Activated gamma-delta T cell treated with Interleukin-2 at 50 U/mL for 16 hours (primary cell): ENCODE data around the gene CYP2C18.
"Not testable (repeated sequence)": the region's sequence is repeated elsewhere in the genome, so short reads cannot be mapped to it uniquely, and the experiment has no call there.

ENCODE experiments used
- DNase-seq: peaks from one replicate; pipeline ENCODE4 v3.0.0-alpha.2; 2020

Gene CYP2C18

GRCh38 chr10:94683214-94684054 lies at the start of gene CYP2C18:
TSS of gene CYP2C18 (plus strand) at chr10:94683729. CDS start at chr10:94683820, 91 bp downstream.
- no peak for DNase-seq

GRCh38 chr10:94638097-94638496 lies 45.4 kb upstream of the CYP2C18 start:
- not testable (repeated sequence) for DNase-seq

- no peak for DNase-seq
These were observed 43.6 kb upstream of the CYP2C18 start for GRCh38 chr10:94639902-94640301.

GRCh38 chr10:94640562-94640961 lies 43.0 kb upstream of the CYP2C18 start:
- DNase-seq, result no peak

- DNase-seq, result no peak
These were observed 42.0 kb upstream of the CYP2C18 start for GRCh38 chr10:94641480-94641879.

- no peak for DNase-seq
These were observed 39.2 kb upstream of the CYP2C18 start for GRCh38 chr10:94644352-94644751.

GRCh38 chr10:94645285-94645684 lies 38.2 kb upstream of the CYP2C18 start:
- no peak for DNase-seq

- DNase-seq, result not testable (repeated sequence)
These were observed 28.3 kb upstream of the CYP2C18 start for GRCh38 chr10:94655201-94655600.

- DNase-seq, result not testable (repeated sequence)
These were observed 20.5 kb upstream of the CYP2C18 start for GRCh38 chr10:94663061-94663460.

- DNase-seq, result no peak
These were observed 17.0 kb upstream of the CYP2C18 start for GRCh38 chr10:94666391-94667102.

- DNase-seq, result no peak
These were observed 9.8 kb upstream of the CYP2C18 start for GRCh38 chr10:94673614-94674321.

GRCh38 chr10:94676496-94676895 lies 7.0 kb upstream of the CYP2C18 start:
- DNase-seq, result no peak

GRCh38 chr10:94677691-94678090 lies 5.8 kb upstream of the CYP2C18 start:
- DNase-seq, result no peak

- DNase-seq, result no peak
These were observed 5.1 kb upstream of the CYP2C18 start for GRCh38 chr10:94678475-94678874.

- no peak for DNase-seq
These were observed 3.0 kb upstream of the CYP2C18 start for GRCh38 chr10:94680544-94680943.

GRCh38 chr10:94682636-94683035 lies 893 bp upstream of the CYP2C18 start:
- DNase-seq, result not testable (repeated sequence)

- no peak for DNase-seq
These were observed 4.2 kb downstream of the CYP2C18 start for GRCh38 chr10:94687625-94688248.

GRCh38 chr10:94706089-94706488 lies 22.6 kb downstream of the CYP2C18 start:
- no peak for DNase-seq

GRCh38 chr10:94710578-94710977 lies 27.0 kb downstream of the CYP2C18 start:
- no peak for DNase-seq

- DNase-seq, result no peak
These were observed 42.3 kb downstream of the CYP2C18 start for GRCh38 chr10:94725871-94726270.

GRCh38 chr10:94735197-94735596 lies 51.7 kb downstream of the CYP2C18 start:
- DNase-seq, result no peak

- no peak for DNase-seq
These were observed 55.1 kb downstream of the CYP2C18 start for GRCh38 chr10:94738588-94738987.

GRCh38 chr10:94747137-94747536 lies 63.6 kb downstream of the CYP2C18 start:
- DNase-seq, result no peak
